HUES48 (cell line): ENCODE measurements around the gene GSK3B.

Experiments used
- H3K27ac ChIP-seq: one replicate; pipeline ENCODE4 v1.7.0; 2013; ENCODE audit warnings: low read depth, low read length, inconsistent platforms
- H3K27me3 ChIP-seq: 2 replicates; pipeline ENCODE4 v1.6.1; 2013; ENCODE audit warnings: mild to moderate bottlenecking, low read length; ENCODE audit not compliant: control insufficient read depth, insufficient read depth
- H3K36me3 ChIP-seq: 2 replicates; pipeline ENCODE4 v1.6.1; 2013; ENCODE audit warnings: low read length; ENCODE audit not compliant: control insufficient read depth, insufficient read depth
- H3K4me1 ChIP-seq: 2 replicates; pipeline ENCODE4 v1.6.1; 2013; ENCODE audit warnings: mild to moderate bottlenecking, low read length; ENCODE audit not compliant: control insufficient read depth, insufficient read depth
- H3K4me3 ChIP-seq: 2 replicates; pipeline ENCODE4 v1.5.1; 2013; ENCODE audit warnings: mild to moderate bottlenecking, low read depth, low read length
- H3K9ac ChIP-seq: 2 replicates; pipeline ENCODE4 v1.6.1; 2013; ENCODE audit warnings: mild to moderate bottlenecking, low read depth, low read length, moderate library complexity
- H3K9me3 ChIP-seq: 2 replicates; pipeline ENCODE4 v1.6.1; 2013; ENCODE audit warnings: low read length; ENCODE audit not compliant: control insufficient read depth, insufficient read depth

Gene GSK3B

DNA sequence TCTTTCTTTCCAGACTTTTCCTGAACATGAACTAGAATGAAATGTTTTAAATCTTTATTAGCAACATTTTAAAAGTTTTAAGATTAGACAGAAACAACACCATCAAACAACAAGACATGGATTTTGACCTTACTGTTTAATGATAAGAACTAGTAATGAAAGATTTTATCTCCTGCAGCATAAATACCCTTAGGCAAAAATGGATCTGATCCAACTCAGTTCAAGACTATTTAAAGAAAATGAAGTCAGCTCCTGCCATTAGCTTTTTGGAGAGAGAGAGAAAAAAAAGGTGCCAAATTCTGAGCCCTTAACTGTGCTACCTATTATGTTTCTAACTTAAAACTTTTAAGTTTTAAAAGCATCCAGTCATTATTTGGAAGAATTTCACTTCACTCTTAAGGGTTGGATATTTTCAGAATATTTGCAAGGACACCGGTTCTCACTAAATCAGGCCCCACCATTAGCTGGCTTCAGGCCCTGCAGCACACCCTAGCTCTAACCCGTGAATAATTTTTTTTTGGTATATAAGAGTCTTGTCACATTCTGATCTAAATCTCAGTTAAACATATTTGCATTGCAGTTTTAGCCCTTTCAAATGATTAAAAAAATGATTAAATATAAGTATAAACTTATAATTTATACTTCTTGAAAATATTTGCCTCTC is 252.3 kb downstream of the GSK3B start:
- H3K36me3 ChIP-seq, result 0 out of 2 replicates have a peak, but pooled peaks cover 4% of the 10 kb centered on the region
- no peaks in the 10 kb centered on the region for H3K27me3 ChIP-seq
- no peak overlapping the region for H3K9ac ChIP-seq
- no peak overlapping the region for H3K4me3 ChIP-seq
- H3K4me1 ChIP-seq, result no peaks in the 10 kb centered on the region
- H3K27ac ChIP-seq, result no peak overlapping the region
- H3K9me3 ChIP-seq, result no peaks in the 10 kb centered on the region

DNA sequence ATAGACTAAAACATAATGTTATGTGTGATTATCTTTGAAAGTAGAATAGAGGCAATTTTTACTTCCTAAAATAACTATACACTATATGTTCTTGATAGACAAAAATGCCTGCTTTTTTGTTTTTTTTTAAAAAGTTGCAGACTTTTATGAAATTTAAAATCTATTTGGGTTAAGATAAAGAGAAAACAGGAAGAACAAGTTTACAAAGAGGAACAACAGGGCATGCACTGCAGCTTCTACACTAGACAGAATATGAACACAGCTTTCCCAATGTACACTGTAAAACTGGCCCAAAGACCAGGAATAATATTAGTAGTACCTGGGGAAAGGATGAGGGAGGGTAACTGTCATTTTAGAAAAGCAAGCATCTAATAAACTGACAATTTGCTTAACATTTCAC is 258.7 kb downstream of the GSK3B start:
- Histone ChIP-seq H3K4me3 (no peak overlapping the region), H3K9me3 (no peaks in the 10 kb centered on the region), H3K4me1 (no peaks in the 10 kb centered on the region), H3K36me3 (no peaks in the 10 kb centered on the region), H3K27ac (no peak overlapping the region), H3K9ac (no peak overlapping the region), H3K27me3 (no peaks in the 10 kb centered on the region)

DNA sequence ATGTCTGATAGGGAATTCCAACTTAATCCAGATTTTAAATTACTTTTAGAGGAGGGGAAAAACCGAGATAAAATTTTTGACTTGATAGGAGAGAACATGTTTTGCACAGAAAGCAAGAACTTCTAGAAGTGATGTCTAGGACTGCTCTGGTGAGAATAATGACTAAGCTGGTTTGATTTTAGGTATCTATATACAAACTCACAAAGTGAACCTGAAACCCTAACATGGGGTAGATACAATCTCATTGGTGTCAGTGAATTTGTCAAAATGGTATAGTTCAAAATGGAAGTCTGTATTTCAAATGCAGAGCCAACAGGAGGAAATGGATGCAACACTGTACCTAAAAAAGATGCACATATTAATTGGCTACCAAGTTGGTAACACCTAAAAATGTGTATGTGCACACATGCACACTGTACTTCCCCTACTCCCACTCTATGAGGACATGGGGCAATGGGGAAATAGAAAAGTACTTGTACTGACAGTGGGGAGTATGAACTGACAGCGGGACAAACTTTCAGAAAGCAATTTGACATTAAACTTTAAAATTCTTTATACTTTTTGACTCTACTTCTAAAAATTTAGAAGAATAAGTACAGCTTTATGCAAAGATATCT is 259.4 kb downstream of the GSK3B start:
- no peaks in the 10 kb centered on the region for H3K27me3 ChIP-seq
- H3K27ac ChIP-seq, result no peak overlapping the region
- no peaks in the 10 kb centered on the region for H3K9me3 ChIP-seq
- no peak overlapping the region for H3K4me3 ChIP-seq
- no peaks in the 10 kb centered on the region for H3K36me3 ChIP-seq
- no peak overlapping the region for H3K9ac ChIP-seq
- no peaks in the 10 kb centered on the region for H3K4me1 ChIP-seq

DNA sequence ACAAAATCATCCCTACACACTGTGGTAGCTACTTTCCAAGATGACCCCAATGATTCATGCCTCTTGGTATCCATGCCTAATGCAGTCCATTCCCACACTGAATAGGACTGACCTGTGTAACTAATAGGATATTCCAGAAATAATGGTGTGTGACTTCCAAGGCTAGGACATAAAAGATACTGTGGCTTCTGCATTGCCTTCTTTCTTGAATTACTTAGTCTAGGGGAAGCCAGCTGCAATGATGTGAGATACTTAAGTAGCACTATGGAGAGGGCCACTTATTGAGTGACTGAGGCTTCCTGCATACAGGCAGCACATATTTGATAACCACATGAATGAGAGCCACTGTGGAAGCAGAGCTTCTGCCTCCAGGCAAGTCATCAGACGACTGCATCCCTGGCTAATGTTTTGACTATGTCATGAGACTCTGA is 262.3 kb downstream of the GSK3B start:
- Histone ChIP-seq H3K9ac (no peak overlapping the region), H3K27ac (no peak overlapping the region), H3K36me3 (no peaks in the 10 kb centered on the region), H3K4me3 (no peak overlapping the region), H3K27me3 (no peaks in the 10 kb centered on the region), H3K9me3 (no peaks in the 10 kb centered on the region), H3K4me1 (peaks cover 13% of the 10 kb centered on the region)

DNA sequence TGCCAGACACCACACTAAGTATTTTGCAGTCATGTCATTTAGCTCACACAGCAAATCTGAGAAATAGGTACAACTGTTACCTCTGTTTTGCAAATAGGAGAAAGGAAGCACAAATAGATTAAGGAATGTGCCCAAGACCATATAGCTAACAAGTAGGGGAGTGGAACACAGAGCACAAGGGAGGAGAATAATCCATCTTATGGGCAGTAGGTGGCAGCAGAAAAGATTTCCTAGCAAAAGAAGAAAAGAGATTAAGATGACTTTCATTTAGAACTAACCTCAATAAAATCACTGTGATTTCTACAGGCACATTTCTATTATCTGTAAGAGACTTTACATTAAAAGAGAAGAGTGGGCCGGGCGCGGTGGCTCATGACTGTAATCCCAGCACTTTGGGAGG is 263.2 kb downstream of the GSK3B start:
- Histone ChIP-seq H3K36me3 (no peaks in the 10 kb centered on the region), H3K9me3 (no peaks in the 10 kb centered on the region), H3K27ac (no peak overlapping the region), H3K4me3 (no peak overlapping the region), H3K4me1 (peaks cover 16% of the 10 kb centered on the region), H3K9ac (no peak overlapping the region), H3K27me3 (no peaks in the 10 kb centered on the region)

DNA sequence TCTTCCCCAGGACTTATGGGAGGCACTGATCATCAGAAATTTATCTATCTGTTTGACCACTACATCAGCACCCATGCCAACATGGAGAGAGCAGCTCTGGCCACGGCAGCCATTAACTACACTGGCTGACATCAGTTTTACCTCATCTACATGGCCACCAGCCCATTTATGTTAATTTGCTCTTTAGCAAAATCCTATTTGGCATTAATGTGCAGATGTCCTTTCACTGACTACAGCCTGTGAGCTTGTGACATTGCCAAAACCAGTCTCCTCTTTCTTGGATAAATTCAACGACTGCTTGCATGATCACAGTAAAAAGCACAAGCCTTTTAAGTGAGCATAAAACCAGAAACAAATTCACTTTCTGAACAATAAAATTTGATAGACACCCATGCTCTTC is 264.8 kb downstream of the GSK3B start:
- H3K9me3 ChIP-seq, result no peaks in the 10 kb centered on the region
- H3K27ac ChIP-seq, result no peak overlapping the region
- H3K4me3 ChIP-seq, result no peak overlapping the region
- H3K36me3 ChIP-seq, result no peaks in the 10 kb centered on the region
- H3K4me1 ChIP-seq, result peaks cover 19% of the 10 kb centered on the region
- H3K27me3 ChIP-seq, result no peaks in the 10 kb centered on the region
- H3K9ac ChIP-seq, result no peak overlapping the region

DNA sequence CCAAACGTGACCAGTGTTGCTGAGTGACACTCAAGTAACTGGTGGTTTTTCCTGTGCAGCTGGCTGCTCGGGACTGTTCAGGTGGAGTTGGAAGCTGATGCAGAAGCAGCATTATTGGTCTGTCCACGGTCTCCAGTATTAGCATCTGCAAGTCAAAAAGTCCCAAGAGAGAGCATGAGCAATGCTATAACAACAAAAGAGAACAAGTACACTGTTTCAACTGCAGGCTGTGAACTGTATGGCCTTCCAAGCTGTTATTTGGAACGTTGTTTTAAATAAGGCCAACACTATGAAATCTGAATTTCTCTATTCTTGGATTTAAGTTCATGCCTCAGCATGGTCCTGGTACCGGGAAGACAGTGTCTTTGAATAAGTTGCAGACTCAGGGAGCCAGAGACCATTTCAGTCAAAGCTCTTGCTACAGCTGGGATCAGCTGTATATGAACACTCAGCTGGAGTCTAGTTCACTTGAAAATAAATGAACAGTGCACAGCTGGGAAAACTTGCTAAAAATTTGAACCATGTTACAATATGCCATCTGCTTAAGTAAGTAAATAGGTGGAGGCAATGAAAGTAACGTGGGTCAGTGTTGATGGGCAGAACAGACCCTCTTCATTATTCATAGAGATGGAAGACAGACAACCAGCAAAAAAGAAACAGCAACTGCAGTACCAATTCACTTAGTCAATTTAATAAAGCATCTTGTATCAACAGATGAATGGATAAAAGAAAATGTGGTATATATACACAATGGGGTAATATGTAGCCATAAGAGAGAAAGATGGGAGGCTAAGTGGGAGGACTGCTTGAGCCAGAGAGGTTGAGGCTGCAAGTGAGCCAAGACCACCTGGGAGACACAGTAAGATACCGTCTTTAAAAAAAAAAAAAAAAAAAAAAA is 267.3 kb downstream of the GSK3B start:
- Histone ChIP-seq H3K4me3 (no peak overlapping the region), H3K27ac (no peak overlapping the region), H3K9ac (no peak overlapping the region), H3K9me3 (no peaks in the 10 kb centered on the region), H3K27me3 (no peaks in the 10 kb centered on the region), H3K36me3 (no peaks in the 10 kb centered on the region), H3K4me1 (peaks cover 22% of the 10 kb centered on the region)

DNA sequence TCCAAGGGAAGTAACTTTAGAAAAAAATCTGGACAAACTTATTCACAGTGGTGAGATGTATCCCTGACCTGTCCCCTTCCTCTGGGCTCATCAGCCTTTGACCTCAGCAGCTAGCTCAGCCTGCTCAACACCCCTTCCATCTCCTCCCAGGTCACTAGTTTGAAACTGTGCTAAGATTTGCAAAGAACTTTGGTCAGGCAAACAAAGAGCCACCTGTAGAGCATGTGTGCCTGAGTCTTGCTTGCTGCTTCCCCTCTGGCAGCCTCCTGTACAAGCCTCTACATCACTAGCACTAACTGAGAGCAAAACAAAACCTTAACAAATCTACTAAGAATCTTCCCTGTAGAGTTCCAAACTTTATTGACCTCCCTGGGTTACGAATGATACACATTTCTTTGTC is 268.4 kb downstream of the GSK3B start:
- H3K9me3 ChIP-seq, result no peaks in the 10 kb centered on the region
- no peaks in the 10 kb centered on the region for H3K36me3 ChIP-seq
- no peak overlapping the region for H3K9ac ChIP-seq
- H3K27ac ChIP-seq, result peak overlapping the region; percentile 15
- H3K4me1 ChIP-seq, result peaks cover 22% of the 10 kb centered on the region
- no peaks in the 10 kb centered on the region for H3K27me3 ChIP-seq
- H3K4me3 ChIP-seq, result no peak overlapping the region

DNA sequence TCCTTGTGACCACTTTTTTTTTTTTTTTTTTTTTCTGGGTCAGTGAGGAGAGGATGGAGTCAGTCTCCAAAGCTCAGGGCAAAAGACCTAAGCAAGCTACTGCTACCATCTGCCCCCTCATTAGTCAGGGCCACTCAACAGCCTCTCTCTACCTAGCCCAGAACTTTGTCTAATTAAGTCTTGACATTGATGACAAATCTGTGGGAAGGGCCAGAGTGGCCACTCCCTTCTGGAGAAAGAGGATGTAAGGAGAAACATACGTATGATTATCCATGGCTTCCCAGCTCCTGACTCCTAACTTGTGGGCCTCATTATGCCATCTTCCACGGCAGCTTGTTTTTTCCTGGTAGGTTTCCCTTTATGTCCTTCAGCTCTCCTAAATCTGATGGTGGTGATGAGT is 274.4 kb downstream of the GSK3B start:
- Histone ChIP-seq H3K9me3 (no peaks in the 10 kb centered on the region), H3K36me3 (no peaks in the 10 kb centered on the region), H3K4me3 (no peak overlapping the region), H3K9ac (no peak overlapping the region), H3K27ac (no peak overlapping the region), H3K27me3 (no peaks in the 10 kb centered on the region), H3K4me1 (peaks cover 4% of the 10 kb centered on the region; the same call in 1 of the 2 replicates)

DNA sequence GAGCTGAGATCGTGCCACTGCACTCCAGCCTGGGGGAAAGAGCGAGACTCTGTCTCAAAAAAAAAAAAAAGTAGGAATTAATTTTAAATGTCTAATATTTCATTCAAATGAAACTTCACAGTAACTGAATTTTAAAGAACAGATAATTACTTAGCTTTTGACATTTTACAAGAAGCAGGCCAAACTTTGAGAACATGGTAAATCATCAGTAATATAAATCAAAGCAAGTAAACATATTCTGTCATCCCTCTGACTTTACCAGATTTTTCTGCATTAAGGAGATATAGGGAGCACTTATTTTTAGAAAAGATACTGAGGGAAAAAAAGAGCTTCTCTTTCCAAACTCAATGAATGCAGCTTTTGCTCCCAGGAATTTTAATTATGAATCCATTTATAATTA is 275.3 kb downstream of the GSK3B start:
- Histone ChIP-seq H3K27ac (no peak overlapping the region), H3K9ac (no peak overlapping the region), H3K4me1 (peaks cover 4% of the 10 kb centered on the region; the same call in 1 of the 2 replicates), H3K4me3 (no peak overlapping the region), H3K9me3 (no peaks in the 10 kb centered on the region), H3K27me3 (no peaks in the 10 kb centered on the region), H3K36me3 (no peaks in the 10 kb centered on the region)
